ENCODE data around the gene ADAT2. TPM values are rescaled to one million over a fixed set of nuclear protein-coding genes. Genes with fewer than 3 reads are reported as not detected.

Gene ADAT2
- total and polyA plus RNA-seq, 10 of the 15 experiments (the other 5 are each of a cell fraction or from before 2014, with no cell fraction given), result 7.8 to 38.6 (median 17.3) TPM

DNA sequence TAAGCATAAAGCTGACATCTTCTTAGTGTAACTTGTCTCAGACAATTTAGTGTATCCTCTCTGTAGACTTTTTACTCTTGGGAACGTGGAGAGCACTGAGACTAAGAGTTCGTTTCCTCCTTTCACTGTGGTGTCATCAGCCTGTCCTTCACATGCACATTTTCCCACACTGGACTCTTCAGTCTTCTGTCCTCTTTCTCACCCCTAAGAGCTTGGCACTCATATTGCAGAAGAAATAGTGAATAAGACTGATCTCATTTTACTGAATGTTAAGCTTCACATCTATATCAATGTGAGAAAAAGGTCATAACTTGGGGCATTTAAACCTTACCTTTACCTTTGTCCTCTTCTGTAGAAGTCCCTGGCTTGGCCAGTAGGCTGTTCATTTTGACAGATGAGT, 35.5 kb upstream of the ADAT2 start:
- WGBS (ENCODE audit: insufficient coverage, insufficient replicate concordance, low lambda C conversion rate, missing lambda C conversion rate), result 71% methylated on average over 2 of the region's 2 CpGs
- RAD21 ChIA-PET (ENCODE audit: unreplicated experiment), result no interaction called here
- no TSS peak for BruUV-seq (replicated peaks)
- Histone ChIP-seq H3K9ac (ENCODE audit: control insufficient read depth, insufficient read depth, low read length) (no peak overlapping the region), H3K36me3 (ENCODE audit: control insufficient read depth in 2 of 2, insufficient read depth in 2 of 2, low read length in 1 of 2) (no peaks in the 10 kb centered on the region; a peak in 1 of 4 replicates), H3K27ac (ENCODE audit: control insufficient read depth, insufficient read depth) (no peak overlapping the region), H3K27me3 (replicated peaks in 1 of 2; ENCODE audit: control insufficient read depth in 2 of 2, insufficient read depth in 2 of 2, low read length in 1 of 2) (no peaks in the 10 kb centered on the region), H3K4me3 (no peak overlapping the region), H3K4me2 (ENCODE audit: control insufficient read depth, insufficient read depth) (no peak overlapping the region), H3K4me1 (ENCODE audit: control insufficient read depth, insufficient read depth, low read length) (no peaks in the 10 kb centered on the region), H3K9me3 (replicated peaks; ENCODE audit: control insufficient read depth, insufficient read depth, low read length) (no peaks in the 10 kb centered on the region), H4K20me1 (ENCODE audit: control insufficient read depth, insufficient read depth) (no peaks in the 10 kb centered on the region), H2AFZ (ENCODE audit: control insufficient read depth, low read depth, low read length) (no peak overlapping the region), H3K79me2 (ENCODE audit: control insufficient read depth, insufficient read depth, low read length) (no peaks in the 10 kb centered on the region)
- SMC1A ChIA-PET (ENCODE audit: uncharacterized antibody, unreplicated experiment), result interaction anchor here (1.0 kb wide), 1 partner anchor 17 kb away, joined by 3 read pairs; no protein-coding TSS in a partner anchor
- DNase-seq (ENCODE audit: low read depth, low spot score) (no peak), FAIRE-seq (no peak), ATAC-seq (no peak)
- in situ Hi-C loops (cut with MboI), result no loop called here
- intact Hi-C loops (cut with micrococcal nuclease; ENCODE audit: unreplicated experiment), result no loop called here
- TF ChIP-seq PAX8 (IDR thresholded peaks at IDR 0.05) (no peak), NFYB (IDR thresholded peaks at IDR 0.05; ENCODE audit: insufficient read depth, low read depth, low read length) (no peak), MTA3 (IDR thresholded peaks at IDR 0.05; ENCODE audit: borderline replicate concordance, low read length) (no peak), IKZF2 (IDR thresholded peaks at IDR 0.05) (no peak), NR2C1 (IDR thresholded peaks at IDR 0.05) (no peak), JUND (IDR thresholded peaks at IDR 0.05; ENCODE audit: low read depth, low read length) (no peak), BRCA1 (IDR thresholded peaks at IDR 0.05; ENCODE audit: low read depth, low read length) (no peak), CBX3 (IDR thresholded peaks at IDR 0.05; ENCODE audit: borderline replicate concordance, low read depth) (no peak), MEF2B (IDR thresholded peaks at IDR 0.05; ENCODE audit: partially characterized antibody, poor library complexity, severe bottlenecking) (no peak), CBFB (IDR thresholded peaks at IDR 0.05; ENCODE audit: low read depth) (no peak), SIX5 (IDR thresholded peaks at IDR 0.05; ENCODE audit: low read depth, low read length, severe bottlenecking) (no peak), SUPT20H (IDR thresholded peaks at IDR 0.05; ENCODE audit: borderline replicate concordance, control insufficient read depth, low read depth, low read length) (no peak), ZNF217 (IDR thresholded peaks at IDR 0.05) (no peak)
- TF ChIP-seq, protein P1, sequence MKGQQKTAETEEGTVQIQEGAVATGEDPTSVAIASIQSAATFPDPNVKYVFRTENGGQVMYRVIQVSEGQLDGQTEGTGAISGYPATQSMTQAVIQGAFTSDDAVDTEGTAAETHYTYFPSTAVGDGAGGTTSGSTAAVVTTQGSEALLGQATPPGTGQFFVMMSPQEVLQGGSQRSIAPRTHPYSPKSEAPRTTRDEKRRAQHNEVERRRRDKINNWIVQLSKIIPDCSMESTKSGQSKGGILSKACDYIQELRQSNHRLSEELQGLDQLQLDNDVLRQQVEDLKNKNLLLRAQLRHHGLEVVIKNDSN (IDR thresholded peaks at IDR 0.05; ENCODE audit: borderline replicate concordance, extremely low read length, insufficient read depth, low read depth, low read length), result no peak
- POLR2A ChIA-PET, result interaction anchor here (1.0 kb wide), 1 partner anchor 11 kb away, joined by 3 read pairs; no protein-coding TSS in a partner anchor
- CTCF ChIA-PET, result interaction anchor here (1.3 kb wide), 1 partner anchor 13 kb away, joined by 5 read pairs; no protein-coding TSS in a partner anchor

Data from GM12878 (cell line).